ENCODE data around the gene CTXN1. TPM values are rescaled to one million over a fixed set of nuclear protein-coding genes. Genes with fewer than 3 reads are reported as not detected.

CTXN1 gene
- total RNA-seq, 4 donors from 2014 or later: 0.66 to 0.94 (median 0.68) TPM; not detected in 1

- TF ChIP-seq CTCF (IDR thresholded peaks at IDR 0.05; ENCODE audit: low read depth): no peak
Observed at GRCh38 chr19:7899751-7900378, 26.1 kb downstream of the CTXN1 start.

GRCh38 chr19:7898967-7899366 lies 27.0 kb downstream of the CTXN1 start:
- TF ChIP-seq CTCF (IDR thresholded peaks at IDR 0.05; ENCODE audit: low read depth): no peak

GRCh38 chr19:7897292-7897691 lies 28.6 kb downstream of the CTXN1 start:
- TF ChIP-seq CTCF (IDR thresholded peaks at IDR 0.05; ENCODE audit: low read depth): no peak

GRCh38 chr19:7895565-7895964 lies 30.4 kb downstream of the CTXN1 start:
- no peak for TF ChIP-seq CTCF (IDR thresholded peaks at IDR 0.05; ENCODE audit: low read depth)

GRCh38 chr19:7894612-7895309 lies 31.2 kb downstream of the CTXN1 start:
- TF ChIP-seq CTCF (IDR thresholded peaks at IDR 0.05; ENCODE audit: low read depth): no peak

- no peak for TF ChIP-seq CTCF (IDR thresholded peaks at IDR 0.05; ENCODE audit: low read depth)
Observed at GRCh38 chr19:7888826-7889217, 37.1 kb downstream of the CTXN1 start.

- no peak for TF ChIP-seq CTCF (IDR thresholded peaks at IDR 0.05; ENCODE audit: low read depth)
Observed at GRCh38 chr19:7888145-7888825, 37.6 kb downstream of the CTXN1 start, which contains the start of gene LRRC8E. LRRC8E (plus strand) TSS chr19:7888510; CDS start chr19:7895604, 7,094 bp downstream.
